Measurements from ENCODE around the gene HUWE1. TPM values are rescaled to one million over a fixed set of nuclear protein-coding genes. Genes with fewer than 3 reads are reported as not detected.

Gene HUWE1
- total RNA-seq, 2 donors from 2014 or later, result 102 to 169 TPM

- H3K4me1 ChIP-seq (ENCODE audit: control insufficient read depth in 1 of 2, low read depth in 2 of 2), result no peaks in the 10 kb centered on the region
- ATAC-seq (ENCODE audit: insufficient number of reproducible peaks, low FRiP score, low read depth) (no peak), DNase-seq (ENCODE audit: low spot score) (no peak)
- no peaks in the 10 kb centered on the region for H3K27me3 ChIP-seq (replicated peaks; ENCODE audit: insufficient read depth)
- no peak overlapping the region for H3K27ac ChIP-seq
- H3K36me3 ChIP-seq, result no peaks in the 10 kb centered on the region
- no peak for TF ChIP-seq CTCF (IDR thresholded peaks at IDR 0.05)
- H3K9me3 ChIP-seq, result no peaks in the 10 kb centered on the region
- no peak overlapping the region for H3K4me3 ChIP-seq
These were observed 200.2 kb downstream of the HUWE1 start for GRCh38 chrX:53486285-53486684.

DNA sequence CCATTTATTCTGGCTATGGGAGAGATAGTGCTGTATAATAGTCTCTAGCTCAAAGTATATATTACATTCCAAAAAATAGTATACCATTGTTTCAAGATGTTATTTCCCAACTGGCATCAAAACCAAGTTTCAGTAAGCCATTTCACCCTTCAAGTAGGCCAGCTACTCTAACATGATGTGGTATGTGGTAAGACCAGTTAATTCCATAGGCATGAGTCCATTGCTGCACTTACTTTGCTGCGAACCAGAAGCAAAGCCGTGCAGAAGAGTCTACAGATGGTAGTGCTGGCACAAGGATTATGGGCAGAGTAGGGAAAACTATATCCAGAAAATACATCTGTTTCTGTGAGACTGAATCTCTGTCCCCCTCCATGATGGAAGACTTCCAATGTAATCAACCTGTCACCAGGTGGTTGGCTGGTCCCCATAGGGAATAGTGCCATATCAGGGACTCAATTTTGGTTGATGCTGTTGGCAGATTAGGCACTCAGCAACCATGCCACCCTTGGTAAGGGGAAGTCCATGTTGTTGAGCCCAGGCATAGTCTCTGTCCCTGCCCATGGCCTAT, 202.6 kb downstream of the HUWE1 start:
- no peaks in the 10 kb centered on the region for H3K9me3 ChIP-seq
- no peaks in the 10 kb centered on the region for H3K36me3 ChIP-seq
- no peak for TF ChIP-seq CTCF (IDR thresholded peaks at IDR 0.05)
- no peak overlapping the region for H3K4me3 ChIP-seq
- H3K27ac ChIP-seq, result no peak overlapping the region
- H3K4me1 ChIP-seq (ENCODE audit: control insufficient read depth in 1 of 2, low read depth in 2 of 2), result no peaks in the 10 kb centered on the region
- DNase-seq (ENCODE audit: low spot score) (no peak), ATAC-seq (ENCODE audit: insufficient number of reproducible peaks, low FRiP score, low read depth) (no peak)
- H3K27me3 ChIP-seq (replicated peaks; ENCODE audit: insufficient read depth), result no peaks in the 10 kb centered on the region

GRCh38 chrX:53483416-53483815, 203.1 kb downstream of the HUWE1 start:
- ATAC-seq (ENCODE audit: insufficient number of reproducible peaks, low FRiP score, low read depth) (no peak), DNase-seq (ENCODE audit: low spot score) (no peak)
- Histone ChIP-seq H3K4me1 (ENCODE audit: control insufficient read depth in 1 of 2, low read depth in 2 of 2) (no peaks in the 10 kb centered on the region), H3K4me3 (no peak overlapping the region), H3K36me3 (no peaks in the 10 kb centered on the region), H3K9me3 (no peaks in the 10 kb centered on the region), H3K27ac (no peak overlapping the region), H3K27me3 (replicated peaks; ENCODE audit: insufficient read depth) (no peaks in the 10 kb centered on the region)
- no peak for TF ChIP-seq CTCF (IDR thresholded peaks at IDR 0.05)
